GM21390 (cell line): ENCODE results near the gene DNASE1.

Experiments used
- ATAC-seq: cut with Tn5 transposase; IDR thresholded peaks from one replicate; pipeline ENCODE4 v1.9.1; 2021; ENCODE audit not compliant: unreplicated experiment

Gene DNASE1

DNA sequence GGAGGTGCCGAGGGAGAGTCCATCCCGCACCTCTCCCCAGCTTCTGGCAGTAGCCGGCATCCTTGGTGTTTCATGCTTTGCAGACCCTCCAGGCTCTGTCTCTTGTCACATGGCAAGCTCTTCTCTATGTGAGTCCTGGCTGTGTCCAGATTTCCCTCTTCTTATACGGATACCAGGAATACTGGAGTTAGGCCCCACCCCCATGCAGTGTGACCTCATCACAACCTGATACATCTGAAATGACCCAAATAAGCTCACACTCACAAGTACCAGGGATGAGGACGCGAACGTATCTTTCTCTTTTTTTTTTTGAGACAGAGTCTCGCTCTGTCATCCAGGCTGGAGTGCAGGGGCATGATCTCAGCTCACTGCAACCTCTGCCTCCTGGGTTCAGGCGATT lies 39.6 kb downstream of the DNASE1 start:
- no peak for ATAC-seq

DNA sequence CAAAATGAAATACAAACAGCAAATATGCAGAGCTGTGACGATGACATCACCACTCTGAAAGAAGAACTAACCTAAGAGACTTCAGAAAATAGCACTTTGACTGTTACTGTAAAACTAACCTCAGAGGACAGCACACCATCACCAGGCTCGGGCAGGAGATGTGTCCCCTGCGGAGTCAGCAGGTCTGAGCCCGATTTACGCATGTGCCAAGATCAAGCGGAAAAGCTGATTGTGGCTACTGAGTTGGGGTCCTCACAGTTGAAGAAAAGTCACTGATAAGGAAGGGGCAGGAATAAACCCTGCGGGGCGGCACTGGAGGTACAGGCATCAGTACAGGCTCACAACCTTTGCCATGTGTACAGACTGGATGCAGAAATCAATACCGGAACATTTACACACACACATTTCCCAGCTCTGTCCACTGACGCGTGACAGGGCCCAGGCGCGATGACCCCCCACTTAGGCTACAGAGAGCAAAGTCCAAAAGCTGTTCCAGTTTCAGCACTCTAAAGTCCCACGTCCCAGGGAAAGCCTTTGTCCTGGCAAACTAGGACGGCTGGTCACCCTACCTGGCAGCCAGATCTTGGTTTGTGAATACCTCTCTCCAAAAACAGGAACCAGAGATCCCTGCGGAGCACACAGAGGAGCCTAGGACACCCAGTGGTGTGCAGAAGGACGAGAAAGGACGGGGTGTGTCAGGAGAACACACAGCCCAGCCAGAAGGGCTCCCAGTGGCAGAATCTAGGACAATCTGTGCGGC lies 41.3 kb downstream of the DNASE1 start:
- ATAC-seq = no peak

DNA sequence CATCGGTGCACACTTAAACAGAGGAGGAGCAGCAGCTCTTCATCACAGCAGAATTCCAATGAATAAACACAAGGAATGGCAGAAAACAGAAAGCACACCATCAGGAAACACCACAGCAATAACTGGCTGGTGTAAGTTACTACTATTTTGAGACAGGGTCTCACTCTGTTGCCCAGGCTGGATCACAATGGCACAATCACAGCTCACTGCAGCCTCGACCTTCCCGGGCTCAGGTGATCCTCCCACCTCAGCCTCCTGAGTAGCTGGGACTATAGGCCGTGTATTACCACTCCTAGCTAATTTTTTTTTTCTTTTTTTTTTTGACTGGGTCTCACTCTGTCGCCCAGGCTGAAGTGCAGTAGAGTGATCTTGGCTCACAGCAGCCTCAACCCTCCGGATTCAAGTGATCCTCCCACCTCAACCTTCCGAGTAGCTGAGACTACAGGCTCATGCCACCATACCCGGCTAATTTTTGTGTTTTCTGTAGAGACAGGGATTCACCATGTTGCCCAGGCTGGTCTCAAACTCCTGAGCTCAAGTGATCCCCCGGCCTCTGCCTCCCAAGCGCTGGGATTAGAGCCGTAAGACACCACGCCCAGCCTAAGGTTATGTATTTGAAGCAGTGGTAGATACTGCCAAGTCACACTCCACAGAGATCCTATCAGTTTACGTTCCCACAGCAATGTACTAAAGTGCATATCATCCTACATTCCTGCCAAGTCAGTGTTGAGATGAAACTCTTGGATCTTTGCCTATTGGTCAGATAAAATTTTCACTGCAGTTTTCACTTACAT lies 42.1 kb downstream of the DNASE1 start:
- ATAC-seq = no peak

DNA sequence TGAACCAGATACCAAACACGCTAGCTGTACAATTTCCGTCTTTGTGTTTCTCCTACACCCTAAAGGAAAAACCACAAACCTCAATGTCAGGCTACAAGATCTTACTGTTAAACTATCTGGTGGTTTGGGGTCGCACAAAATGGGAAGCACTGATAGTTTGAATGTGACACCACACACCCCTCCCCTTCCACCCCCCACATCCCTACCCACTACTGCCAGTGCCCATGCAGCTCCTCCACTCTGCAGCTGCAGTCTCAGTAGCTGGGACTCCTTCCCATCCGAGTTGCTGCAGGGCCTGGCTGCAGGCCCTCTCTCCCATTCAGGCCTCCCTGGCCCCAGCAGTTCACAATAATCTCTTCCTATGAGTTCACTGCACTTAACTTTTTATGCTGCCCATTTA lies 44.5 kb downstream of the DNASE1 start:
- no peak for ATAC-seq

DNA sequence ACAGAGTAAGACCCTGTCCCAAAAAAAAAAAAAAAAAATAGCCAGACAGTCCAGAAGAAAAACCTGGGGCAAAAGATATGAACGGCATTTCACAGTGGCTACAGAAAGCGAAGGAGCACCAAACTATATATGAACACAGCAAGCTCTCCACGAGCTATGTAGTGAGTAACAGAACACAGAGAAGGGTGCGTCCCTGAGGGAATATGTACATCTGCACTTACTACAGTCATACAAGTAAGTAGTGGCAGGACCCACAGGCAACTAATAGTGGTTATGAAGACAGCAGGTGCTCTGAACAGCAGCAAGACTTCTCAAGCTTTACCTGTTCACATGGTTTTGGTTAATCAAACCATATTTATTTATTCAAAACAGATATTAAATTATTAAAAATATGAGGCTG lies 47.0 kb downstream of the DNASE1 start:
- no peak for ATAC-seq

DNA sequence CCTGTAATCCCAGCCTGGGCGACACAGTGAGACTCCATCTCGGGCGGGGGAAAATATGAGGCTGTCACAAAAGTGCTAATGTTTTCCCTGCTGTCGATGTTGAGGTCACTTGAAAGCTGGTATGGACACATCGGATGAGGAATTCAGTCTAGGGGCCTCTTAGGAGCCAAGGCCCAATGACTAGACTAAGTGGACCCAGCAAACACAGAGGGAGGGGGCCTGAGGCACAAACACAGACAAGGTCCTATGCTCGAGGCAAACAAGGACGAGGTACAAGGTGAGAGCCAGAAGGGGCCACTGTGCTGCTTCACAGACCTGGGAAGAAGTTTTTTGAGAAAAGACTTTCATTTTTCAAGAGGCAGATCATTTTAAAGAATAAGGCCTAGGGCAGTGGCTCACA lies 47.6 kb downstream of the DNASE1 start:
- no peak for ATAC-seq

DNA sequence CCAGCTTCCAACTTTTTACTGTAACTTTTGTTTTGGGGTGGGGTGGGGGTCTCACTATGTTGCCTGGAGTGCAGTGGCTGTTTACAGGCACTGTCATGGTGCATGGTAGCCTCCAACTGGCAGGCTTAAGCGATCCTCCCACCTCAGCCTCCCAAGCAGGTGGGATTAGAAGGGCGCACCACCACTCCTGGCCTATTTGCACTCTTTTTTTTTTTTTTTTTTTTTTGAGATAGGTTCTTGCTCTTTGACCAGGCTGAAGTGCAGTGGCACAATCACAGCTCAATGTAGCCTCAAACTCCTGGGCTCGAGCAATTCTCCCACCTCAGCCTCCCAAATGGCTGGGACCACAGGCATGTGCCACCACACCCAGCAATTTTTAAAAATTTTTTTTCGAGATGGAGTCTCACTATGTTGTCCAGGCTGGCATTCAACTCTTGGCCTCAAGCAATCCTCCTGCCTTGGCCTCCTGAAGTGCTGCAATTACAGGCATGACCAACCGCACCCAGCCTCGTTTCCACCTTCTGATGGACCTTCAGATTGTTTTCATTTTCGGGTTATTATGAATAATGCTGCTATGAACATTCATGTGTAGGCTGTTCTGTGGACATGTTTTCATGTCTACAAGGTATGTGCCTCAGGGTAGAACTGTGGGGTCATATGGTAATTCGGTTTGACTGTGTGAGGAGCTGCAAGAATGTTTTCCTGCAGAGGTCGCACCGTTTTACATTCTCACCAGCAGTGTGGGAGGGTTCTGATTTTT lies 51.9 kb downstream of the DNASE1 start:
- no peak for ATAC-seq
